Adrenal gland (tissue), 5 donors: Measurements from ENCODE around the gene POLR3A.

Source experiments
- CTCF ChIP-seq, 6 experiments: fragments of 450-650 bp in 4 of 6; fragments of 200-600 bp in 2 of 6; sonication (generic) in 1 of 6; IDR thresholded peaks; 1 replicate in 5 of 6; 2 replicates in 1 of 6; pipeline versions ENCODE4 v1.5.1 to v1.8.0; 2016 to 2021; ENCODE audit warnings: antibody characterized with exemption in 6 of 6, mild to moderate bottlenecking in 2 of 6, moderate library complexity in 1 of 6
- POLR2A ChIP-seq, 2 donors: fragments of 450-650 bp; IDR thresholded peaks; one replicate each; pipeline ENCODE4 v1.6.1; 2017; ENCODE audit warnings: antibody characterized with exemption in 2 of 2, mild to moderate bottlenecking in 2 of 2, moderate library complexity in 1 of 2
- donor health status: DM: no; HTN: no; CAD: no.

- TF ChIP-seq CTCF (IDR thresholded peaks at IDR 0.05), result no peak
- no peak for TF ChIP-seq POLR2A (IDR thresholded peaks at IDR 0.05)
Measured at GRCh38 chr10:77967611-77968022, 61.7 kb downstream of the POLR3A start.
